Measurements from ENCODE around the gene TRDMT1.

TRDMT1 gene

DNA sequence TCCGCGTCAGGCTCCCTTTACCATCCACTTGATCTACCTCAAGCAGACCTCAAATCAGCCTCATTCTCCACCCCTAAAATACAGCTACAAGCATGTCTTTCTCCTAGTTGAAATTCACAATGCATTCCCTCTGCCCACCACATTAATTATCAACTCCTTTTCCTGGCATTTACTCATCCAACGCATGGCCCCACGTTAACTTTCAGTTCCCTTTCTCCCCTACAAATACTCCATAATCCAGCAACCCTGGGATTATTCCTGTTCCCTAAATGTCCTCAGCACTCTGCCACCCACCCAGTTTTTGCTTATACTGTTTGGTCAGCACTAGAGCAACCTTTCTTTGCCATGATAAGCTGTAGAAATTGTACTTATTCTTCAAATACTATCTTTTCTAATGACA is 20.9 kb upstream of the TRDMT1 start:
- Mint-ChIP-seq H3K27ac (no peak overlapping the region), H3K27me3 (no peaks in the 10 kb centered on the region), H3K9me3 (ENCODE audit: low read depth) (no peaks in the 10 kb centered on the region), H3K36me3 (peaks cover 6% of the 10 kb centered on the region), H3K4me1 (ENCODE audit: low read depth) (peaks cover 37% of the 10 kb centered on the region), H3K4me3 (no peak overlapping the region)

DNA sequence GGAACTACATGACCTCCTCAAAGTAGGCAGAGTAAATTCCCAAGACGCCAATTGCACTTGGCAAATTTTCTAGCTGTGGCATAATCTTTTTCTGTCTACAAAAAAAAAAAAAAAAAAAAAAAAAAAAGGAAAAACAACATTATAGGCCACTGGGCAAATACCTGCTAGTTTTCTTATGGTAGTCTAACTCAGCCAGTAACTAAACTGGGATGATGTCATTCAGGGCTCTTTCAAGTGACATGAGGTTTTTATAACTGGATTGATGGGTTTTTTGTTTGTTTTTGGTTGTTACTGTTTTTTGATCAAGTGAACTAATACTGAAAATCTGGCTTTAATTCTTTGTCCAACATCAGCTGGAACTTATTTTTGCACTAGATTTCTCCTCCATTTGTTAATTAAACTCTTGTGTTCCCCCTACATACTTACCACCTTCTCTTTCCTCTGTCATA is 19.2 kb upstream of the TRDMT1 start:
- no peaks in the 10 kb centered on the region for H3K27me3 Mint-ChIP-seq
- peaks cover 6% of the 10 kb centered on the region for H3K36me3 Mint-ChIP-seq
- no peak overlapping the region for H3K27ac Mint-ChIP-seq
- no peak overlapping the region for H3K4me3 Mint-ChIP-seq
- peaks cover 36% of the 10 kb centered on the region for H3K4me1 Mint-ChIP-seq (ENCODE audit: low read depth)
- no peaks in the 10 kb centered on the region for H3K9me3 Mint-ChIP-seq (ENCODE audit: low read depth)

DNA sequence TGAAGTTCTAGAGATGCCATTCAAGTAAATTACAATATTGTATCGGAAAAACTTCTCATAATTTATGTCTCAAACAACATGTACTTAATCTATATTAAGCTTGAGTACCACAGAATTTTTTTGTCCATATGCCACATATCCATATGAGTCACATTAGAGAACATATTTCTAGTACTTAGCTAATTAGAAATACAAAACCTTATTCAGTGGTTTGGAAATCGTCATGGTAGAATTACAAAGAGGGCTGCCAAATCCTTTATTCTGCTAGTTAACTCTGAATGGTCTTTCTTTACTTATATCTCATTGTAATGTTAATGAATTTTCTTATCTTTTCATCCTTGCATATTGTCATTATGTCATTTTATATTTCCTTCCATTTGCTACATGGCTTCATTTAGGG is 17.6 kb upstream of the TRDMT1 start:
- Mint-ChIP-seq H3K36me3 (peaks cover 8% of the 10 kb centered on the region), H3K4me3 (no peak overlapping the region), H3K27me3 (no peaks in the 10 kb centered on the region), H3K9me3 (ENCODE audit: low read depth) (no peaks in the 10 kb centered on the region), H3K4me1 (ENCODE audit: low read depth) (peaks cover 38% of the 10 kb centered on the region), H3K27ac (no peak overlapping the region)

DNA sequence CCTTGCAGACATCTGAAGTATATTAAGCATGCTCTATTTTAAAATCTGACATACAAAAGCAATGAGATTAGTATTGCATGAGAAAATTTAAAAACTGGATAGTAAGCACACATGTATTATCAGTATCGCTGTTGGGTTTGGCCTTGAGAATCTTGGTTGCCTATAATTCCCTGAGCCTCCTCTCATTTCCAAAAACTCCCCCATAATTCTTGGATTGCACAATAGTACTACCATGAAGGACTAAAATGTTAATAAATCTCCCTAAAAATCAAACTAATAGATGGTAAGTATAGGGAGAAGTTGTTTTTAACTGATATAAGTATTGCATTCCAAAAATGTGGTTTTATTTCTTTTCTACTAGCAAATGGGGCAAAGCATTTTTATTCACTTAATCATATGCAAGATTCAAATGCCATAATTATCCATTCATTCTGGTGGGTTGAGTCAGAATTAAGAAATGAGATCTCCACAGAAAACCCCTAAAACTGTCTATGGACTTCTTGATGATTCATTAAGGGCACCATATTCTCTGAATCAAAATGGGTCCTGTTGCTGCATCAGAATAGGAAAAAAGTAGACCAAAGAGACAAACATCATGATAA is 16.3 kb upstream of the TRDMT1 start:
- Mint-ChIP-seq H3K36me3 (peaks cover 10% of the 10 kb centered on the region), H3K4me1 (ENCODE audit: low read depth) (peaks cover 40% of the 10 kb centered on the region), H3K27me3 (no peaks in the 10 kb centered on the region), H3K4me3 (peak overlapping the region; percentile 28), H3K27ac (peak overlapping the region; percentile 87), H3K9me3 (ENCODE audit: low read depth) (no peaks in the 10 kb centered on the region)

DNA sequence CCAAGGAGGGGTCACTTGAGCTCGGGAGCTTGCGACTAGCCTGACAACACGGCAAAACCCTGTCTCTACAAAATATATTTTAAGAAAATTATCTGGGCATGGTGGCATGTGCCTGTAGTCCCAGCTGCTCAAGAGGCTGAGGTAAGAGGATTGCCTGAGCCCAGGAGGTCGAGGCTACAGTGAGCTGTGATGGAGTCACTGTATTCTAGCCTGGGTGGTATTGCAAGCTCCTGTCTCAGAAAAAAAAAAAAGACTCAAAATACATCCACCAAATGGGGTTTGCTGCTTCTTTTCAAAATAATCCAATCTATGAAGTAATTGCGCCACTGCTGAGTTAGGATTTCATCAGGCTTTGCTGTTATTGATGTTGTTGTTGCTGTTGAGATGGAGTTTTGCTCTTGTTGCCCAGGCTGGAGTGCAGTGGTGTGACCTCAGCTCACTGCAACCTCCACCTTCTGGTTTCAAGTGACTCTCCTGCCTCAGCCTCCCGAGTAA is 15.5 kb upstream of the TRDMT1 start:
- Mint-ChIP-seq H3K27me3 (no peaks in the 10 kb centered on the region), H3K27ac (peak overlapping the region; percentile 92), H3K36me3 (peaks cover 10% of the 10 kb centered on the region), H3K4me3 (no peak overlapping the region), H3K4me1 (ENCODE audit: low read depth) (peaks cover 40% of the 10 kb centered on the region), H3K9me3 (ENCODE audit: low read depth) (no peaks in the 10 kb centered on the region)

DNA sequence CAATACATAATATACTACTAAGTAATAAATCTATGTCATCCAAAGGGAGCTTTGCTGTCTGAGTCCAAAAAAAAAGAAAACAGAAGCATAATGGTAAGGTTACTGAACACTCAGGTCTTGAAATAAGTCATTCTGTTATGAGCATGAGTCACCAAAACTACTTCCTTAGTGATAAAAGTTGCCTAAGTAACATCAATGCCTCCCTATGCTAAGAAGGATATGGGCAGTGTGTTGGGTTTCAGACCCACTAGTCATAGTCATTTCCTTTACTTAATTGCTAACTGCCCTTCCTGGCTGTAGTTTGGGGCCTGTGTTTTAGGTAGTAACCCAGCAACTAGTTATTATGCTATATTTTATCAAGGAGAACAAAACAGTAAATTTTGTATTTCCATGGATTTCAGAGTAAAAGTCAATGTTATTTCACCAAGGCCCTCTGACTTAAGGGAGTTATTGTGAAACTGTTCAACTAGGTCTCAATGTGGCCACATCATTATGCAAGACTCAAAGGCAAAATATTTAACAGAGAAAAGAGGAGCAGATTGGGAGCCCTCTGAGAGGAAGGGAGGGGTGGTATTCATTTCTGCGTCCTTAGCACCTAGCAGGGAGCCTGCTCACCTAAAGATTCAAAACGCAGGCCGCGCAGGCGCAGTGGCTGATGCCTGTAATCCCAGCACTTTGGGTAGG is 14.9 kb upstream of the TRDMT1 start:
- peak overlapping the region; percentile 92 for H3K27ac Mint-ChIP-seq
- H3K27me3 Mint-ChIP-seq, result no peaks in the 10 kb centered on the region
- H3K9me3 Mint-ChIP-seq (ENCODE audit: low read depth), result no peaks in the 10 kb centered on the region
- H3K36me3 Mint-ChIP-seq, result peaks cover 10% of the 10 kb centered on the region
- H3K4me1 Mint-ChIP-seq (ENCODE audit: low read depth), result peaks cover 40% of the 10 kb centered on the region
- peak overlapping the region; percentile 46 for H3K4me3 Mint-ChIP-seq

DNA sequence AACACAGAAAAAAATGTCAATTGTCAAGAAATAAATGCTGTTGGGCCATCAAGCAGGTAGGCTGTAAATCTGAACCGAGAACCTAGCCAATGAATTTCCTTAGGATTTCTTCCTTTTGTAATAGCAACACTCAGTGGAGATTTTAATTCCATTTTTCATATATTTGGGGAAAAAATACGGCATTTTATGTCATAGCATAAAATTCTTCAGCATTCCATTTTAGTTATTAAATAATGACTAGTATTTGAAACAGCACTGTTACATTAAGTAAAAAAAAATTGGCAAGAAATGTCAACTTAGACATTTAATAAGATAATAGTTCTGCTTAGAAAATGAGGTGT is 14.3 kb upstream of the TRDMT1 start:
- no peaks in the 10 kb centered on the region for H3K27me3 Mint-ChIP-seq
- H3K27ac Mint-ChIP-seq, result peak overlapping the region; percentile 92
- H3K4me3 Mint-ChIP-seq, result peak overlapping the region; percentile 46
- H3K9me3 Mint-ChIP-seq (ENCODE audit: low read depth), result no peaks in the 10 kb centered on the region
- peaks cover 10% of the 10 kb centered on the region for H3K36me3 Mint-ChIP-seq
- peaks cover 36% of the 10 kb centered on the region for H3K4me1 Mint-ChIP-seq (ENCODE audit: low read depth)

DNA sequence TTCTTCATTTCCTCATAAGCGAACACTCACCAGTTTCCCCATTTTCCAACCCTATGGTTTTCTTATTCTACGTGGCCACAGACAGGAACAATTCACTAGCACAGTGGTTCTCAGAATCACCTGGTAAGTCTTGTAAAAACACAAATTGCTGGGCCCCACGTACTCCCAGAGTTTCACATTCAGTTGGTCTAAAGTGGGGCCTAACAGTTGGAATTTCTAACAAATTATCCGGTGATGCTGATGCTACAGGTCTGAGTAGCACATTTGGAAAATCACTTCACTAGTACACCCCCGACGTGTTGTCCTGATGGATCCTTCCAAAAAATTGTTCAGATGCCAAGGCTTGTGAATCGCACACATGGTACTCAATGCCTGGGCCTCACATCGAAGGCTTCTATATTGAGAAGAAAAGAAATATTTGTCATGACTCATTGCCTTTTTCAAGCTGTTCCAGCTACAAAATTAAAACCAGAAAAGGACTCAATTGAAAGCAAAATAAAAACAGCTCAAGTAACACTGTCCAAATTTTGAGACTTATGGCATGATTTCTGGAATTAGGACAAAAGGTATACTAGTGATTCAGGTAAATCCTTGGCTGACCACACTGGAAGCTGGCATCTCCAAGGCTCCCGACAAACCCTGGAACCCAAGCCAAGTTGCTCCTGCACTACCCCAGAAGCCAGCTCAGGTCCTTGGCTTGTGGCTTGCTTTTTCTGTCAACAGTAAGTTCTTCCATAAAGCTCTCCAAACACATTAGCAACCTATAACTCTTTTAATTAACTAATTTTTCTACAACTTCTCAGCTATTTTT is 13.7 kb upstream of the TRDMT1 start:
- peaks cover 10% of the 10 kb centered on the region for H3K36me3 Mint-ChIP-seq
- no peak overlapping the region for H3K27ac Mint-ChIP-seq
- no peaks in the 10 kb centered on the region for H3K27me3 Mint-ChIP-seq
- peaks cover 35% of the 10 kb centered on the region for H3K4me1 Mint-ChIP-seq (ENCODE audit: low read depth)
- H3K4me3 Mint-ChIP-seq, result no peak overlapping the region
- H3K9me3 Mint-ChIP-seq (ENCODE audit: low read depth), result no peaks in the 10 kb centered on the region

DNA sequence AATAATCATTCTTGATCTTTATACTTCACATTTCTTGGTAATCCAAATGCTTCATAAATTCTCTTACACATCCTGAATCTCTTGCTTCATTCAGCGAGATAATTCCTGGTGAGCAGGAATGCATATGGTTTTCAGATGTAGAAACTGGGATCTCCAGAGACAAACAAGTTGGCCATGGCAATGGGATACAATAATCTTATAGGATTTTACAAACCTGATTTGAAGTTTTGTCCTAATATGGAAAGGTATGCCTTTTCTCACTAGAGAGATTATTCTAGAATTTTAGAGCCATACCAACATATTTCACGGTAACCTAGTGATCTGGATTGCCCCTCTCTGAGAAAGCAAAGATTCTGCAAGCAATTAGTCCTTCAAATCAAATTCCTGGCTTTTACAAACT is 13.1 kb upstream of the TRDMT1 start:
- peaks cover 35% of the 10 kb centered on the region for H3K4me1 Mint-ChIP-seq (ENCODE audit: low read depth)
- no peak overlapping the region for H3K4me3 Mint-ChIP-seq
- H3K9me3 Mint-ChIP-seq (ENCODE audit: low read depth), result no peaks in the 10 kb centered on the region
- H3K36me3 Mint-ChIP-seq, result peaks cover 10% of the 10 kb centered on the region
- H3K27ac Mint-ChIP-seq, result no peak overlapping the region
- no peaks in the 10 kb centered on the region for H3K27me3 Mint-ChIP-seq

DNA sequence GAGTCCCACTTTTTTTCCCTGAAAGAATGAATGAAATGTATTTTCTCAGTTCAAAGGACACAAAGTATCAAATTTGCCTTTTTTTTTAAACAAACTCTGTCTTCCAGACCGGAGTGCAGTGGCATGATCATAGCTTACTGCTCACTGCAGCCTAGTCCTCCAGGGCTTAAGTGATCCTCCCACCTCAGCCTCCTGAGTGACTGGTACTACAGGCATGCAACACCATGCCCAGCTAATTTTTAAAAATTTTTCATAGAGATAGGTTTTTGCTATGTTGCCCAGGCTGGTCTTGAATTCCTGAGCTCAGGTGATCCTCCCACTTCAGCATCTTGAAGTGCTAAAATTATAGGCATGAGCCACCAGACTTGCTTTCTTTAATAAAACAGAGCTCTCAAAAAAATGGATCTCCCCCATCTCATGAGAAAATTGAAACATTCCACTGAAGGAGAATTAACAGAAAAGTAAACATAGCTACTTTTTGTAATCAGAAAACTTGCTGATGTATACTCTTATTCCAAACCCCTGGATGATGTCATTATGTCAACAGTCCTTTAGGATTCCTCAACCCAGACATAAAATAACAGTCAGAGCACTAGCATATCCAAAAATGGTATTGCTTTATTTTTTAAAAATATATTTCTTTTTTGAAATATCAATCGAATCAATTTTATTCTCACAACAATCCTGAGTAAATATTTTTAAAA is 12.3 kb upstream of the TRDMT1 start:
- Mint-ChIP-seq H3K4me3 (no peak overlapping the region), H3K27me3 (no peaks in the 10 kb centered on the region), H3K36me3 (peaks cover 8% of the 10 kb centered on the region), H3K9me3 (ENCODE audit: low read depth) (no peaks in the 10 kb centered on the region), H3K4me1 (ENCODE audit: low read depth) (peaks cover 36% of the 10 kb centered on the region), H3K27ac (no peak overlapping the region)

DNA sequence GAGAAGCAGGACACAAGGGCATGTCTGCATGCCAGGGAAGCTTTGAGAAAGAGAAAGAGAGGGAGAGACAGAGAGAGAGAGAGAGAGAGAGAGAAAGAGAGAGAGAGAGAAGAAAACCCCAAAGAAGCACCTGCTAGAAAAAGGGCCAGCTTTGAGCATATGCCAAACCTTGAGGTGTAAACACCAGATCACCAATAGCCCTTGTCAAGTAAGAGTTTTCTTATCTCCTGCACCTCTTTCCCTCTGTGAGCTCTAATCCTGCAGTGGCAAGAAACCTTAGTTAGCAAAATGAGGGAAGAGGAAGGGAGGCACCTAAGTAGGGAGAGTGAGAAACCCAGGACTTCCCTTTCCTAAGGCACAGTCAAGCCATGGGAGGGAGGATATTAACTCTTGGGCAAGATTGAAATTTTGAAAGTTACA is 11.3 kb upstream of the TRDMT1 start:
- Mint-ChIP-seq H3K4me3 (no peak overlapping the region), H3K27ac (peak overlapping the region; percentile 17), H3K9me3 (ENCODE audit: low read depth) (no peaks in the 10 kb centered on the region), H3K36me3 (peaks cover 6% of the 10 kb centered on the region), H3K27me3 (no peaks in the 10 kb centered on the region), H3K4me1 (ENCODE audit: low read depth) (peaks cover 36% of the 10 kb centered on the region)

DNA sequence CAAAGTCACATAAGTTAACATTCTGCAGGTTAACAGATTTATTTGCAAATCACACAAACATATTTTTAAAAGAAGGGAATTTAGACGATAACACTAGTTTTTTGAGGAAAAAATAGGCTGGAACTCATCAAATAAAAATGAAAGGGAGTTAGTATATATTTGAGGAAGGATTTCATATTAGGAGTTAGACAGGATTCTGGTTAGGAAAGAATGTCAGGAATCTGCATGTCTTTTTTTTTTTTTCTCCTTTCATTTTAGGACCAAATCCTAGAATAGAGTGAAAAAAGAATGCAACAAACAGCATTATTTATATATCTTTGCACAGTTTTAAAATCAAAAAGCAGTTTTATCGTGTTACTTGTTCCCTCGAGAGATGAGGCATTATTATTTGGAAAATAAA is 8.9 kb upstream of the TRDMT1 start:
- no peaks in the 10 kb centered on the region for H3K9me3 Mint-ChIP-seq (ENCODE audit: low read depth)
- peaks cover 4% of the 10 kb centered on the region for H3K36me3 Mint-ChIP-seq
- H3K4me3 Mint-ChIP-seq, result no peak overlapping the region
- no peak overlapping the region for H3K27ac Mint-ChIP-seq
- H3K4me1 Mint-ChIP-seq (ENCODE audit: low read depth), result peaks cover 33% of the 10 kb centered on the region
- H3K27me3 Mint-ChIP-seq, result no peaks in the 10 kb centered on the region

DNA sequence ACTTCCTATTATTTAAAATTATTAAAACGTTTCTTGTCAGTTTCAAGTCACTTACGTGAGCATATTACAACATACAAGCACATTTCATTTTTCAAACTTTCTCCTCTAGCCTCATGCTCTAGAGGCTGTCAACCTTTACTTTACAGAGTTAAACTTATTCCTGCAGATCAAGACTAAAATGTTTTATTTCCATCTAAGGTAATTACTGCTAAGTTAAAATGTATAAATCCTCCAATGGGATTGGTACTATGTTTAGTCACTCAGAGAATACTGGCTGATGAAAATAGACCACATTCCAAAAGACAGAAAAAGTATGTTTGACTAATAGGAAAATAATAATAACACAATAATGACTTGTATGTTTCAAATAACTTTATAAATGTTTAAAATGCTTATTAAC is 8.4 kb upstream of the TRDMT1 start:
- no peak overlapping the region for H3K27ac Mint-ChIP-seq
- no peaks in the 10 kb centered on the region for H3K9me3 Mint-ChIP-seq (ENCODE audit: low read depth)
- H3K4me3 Mint-ChIP-seq, result no peak overlapping the region
- H3K27me3 Mint-ChIP-seq, result no peaks in the 10 kb centered on the region
- peaks cover 4% of the 10 kb centered on the region for H3K36me3 Mint-ChIP-seq
- H3K4me1 Mint-ChIP-seq (ENCODE audit: low read depth), result peaks cover 34% of the 10 kb centered on the region

DNA sequence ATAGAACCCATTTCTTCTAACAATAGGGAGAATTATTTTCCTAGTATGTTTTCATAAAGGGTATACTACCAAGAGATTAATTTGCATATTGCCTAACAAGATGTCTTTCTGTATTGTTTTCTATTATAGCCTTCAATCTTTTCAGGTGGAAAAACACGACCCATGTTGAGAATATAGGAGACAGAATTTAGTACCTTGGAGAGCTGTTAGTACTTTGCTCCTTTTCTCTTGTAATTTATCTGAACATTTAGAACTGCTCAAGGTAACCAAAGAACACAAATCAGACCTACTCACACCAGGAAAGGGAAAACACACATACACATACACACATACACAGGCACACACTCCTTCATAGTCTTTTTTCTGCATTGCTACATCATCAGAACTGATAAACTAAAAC is 7.8 kb upstream of the TRDMT1 start:
- Mint-ChIP-seq H3K36me3 (peaks cover 2% of the 10 kb centered on the region), H3K4me1 (ENCODE audit: low read depth) (peaks cover 35% of the 10 kb centered on the region), H3K27me3 (no peaks in the 10 kb centered on the region), H3K4me3 (no peak overlapping the region), H3K27ac (no peak overlapping the region), H3K9me3 (ENCODE audit: low read depth) (no peaks in the 10 kb centered on the region)

DNA sequence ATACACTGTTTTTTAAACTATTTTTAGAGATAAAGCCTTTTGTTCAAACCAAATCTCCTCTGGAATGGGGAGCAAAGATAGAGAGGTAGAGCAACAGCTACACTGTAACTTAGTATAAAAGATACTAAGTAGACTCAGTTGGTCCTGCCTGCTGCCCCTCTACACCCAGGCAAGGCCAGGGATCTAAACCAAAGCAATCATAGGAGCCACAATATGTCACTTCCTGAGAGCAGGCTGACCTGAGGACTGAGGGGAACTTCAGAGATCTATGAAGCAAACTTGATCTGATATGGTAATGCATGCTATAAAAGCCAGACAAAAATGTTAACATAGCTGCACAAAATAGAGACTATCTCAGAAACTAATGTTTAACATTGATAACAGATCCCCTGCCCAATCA is 7.0 kb upstream of the TRDMT1 start:
- Mint-ChIP-seq H3K9me3 (ENCODE audit: low read depth) (no peaks in the 10 kb centered on the region), H3K27me3 (no peaks in the 10 kb centered on the region), H3K4me1 (ENCODE audit: low read depth) (peaks cover 36% of the 10 kb centered on the region), H3K27ac (no peak overlapping the region), H3K36me3 (peaks cover 2% of the 10 kb centered on the region), H3K4me3 (no peak overlapping the region)

All from activated naive CD8-positive, alpha-beta T cell (primary cell).